Testis (tissue), 2 donors: Measurements from ENCODE around the gene ADNP2.

Experiments used
- POLR2A ChIP-seq: fragments of 450-650 bp; IDR thresholded peaks from one replicate; pipeline ENCODE4 v1.6.1; 2017; ENCODE audit warnings: antibody characterized with exemption, mild to moderate bottlenecking, moderate library complexity
- TF ChIP-seq, protein P1 (sequence below), 3 experiments: fragments of 450-650 bp in 2 of 3; fragments of 200-600 bp in 1 of 3; sonication (generic) in 1 of 3; IDR thresholded peaks; one replicate each; pipeline ENCODE4 v1.5.1; 2016 to 2019; ENCODE audit warnings: antibody characterized with exemption in 3 of 3, mild to moderate bottlenecking in 2 of 3, moderate library complexity in 1 of 3

DNA sequence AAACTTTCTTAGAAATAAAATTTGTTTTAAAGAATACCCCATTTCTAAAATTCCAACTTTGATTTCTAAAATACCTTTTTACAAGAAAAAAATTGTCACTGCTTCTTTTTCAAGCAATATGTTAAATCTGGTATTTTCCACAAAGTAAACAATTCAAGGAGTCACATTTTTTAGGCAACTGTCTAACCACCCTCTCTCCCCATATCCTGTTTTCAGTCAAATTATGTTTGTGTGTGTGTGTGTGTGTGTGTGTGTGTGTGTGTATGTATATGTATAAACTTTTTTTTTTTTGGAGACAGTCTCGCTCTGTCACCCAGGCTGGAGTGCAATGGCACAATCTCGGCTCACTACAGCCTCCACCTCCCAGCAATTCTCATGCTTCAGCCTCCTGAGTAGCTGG is 59.3 kb downstream of the ADNP2 start:
- TF ChIP-seq, protein P1, sequence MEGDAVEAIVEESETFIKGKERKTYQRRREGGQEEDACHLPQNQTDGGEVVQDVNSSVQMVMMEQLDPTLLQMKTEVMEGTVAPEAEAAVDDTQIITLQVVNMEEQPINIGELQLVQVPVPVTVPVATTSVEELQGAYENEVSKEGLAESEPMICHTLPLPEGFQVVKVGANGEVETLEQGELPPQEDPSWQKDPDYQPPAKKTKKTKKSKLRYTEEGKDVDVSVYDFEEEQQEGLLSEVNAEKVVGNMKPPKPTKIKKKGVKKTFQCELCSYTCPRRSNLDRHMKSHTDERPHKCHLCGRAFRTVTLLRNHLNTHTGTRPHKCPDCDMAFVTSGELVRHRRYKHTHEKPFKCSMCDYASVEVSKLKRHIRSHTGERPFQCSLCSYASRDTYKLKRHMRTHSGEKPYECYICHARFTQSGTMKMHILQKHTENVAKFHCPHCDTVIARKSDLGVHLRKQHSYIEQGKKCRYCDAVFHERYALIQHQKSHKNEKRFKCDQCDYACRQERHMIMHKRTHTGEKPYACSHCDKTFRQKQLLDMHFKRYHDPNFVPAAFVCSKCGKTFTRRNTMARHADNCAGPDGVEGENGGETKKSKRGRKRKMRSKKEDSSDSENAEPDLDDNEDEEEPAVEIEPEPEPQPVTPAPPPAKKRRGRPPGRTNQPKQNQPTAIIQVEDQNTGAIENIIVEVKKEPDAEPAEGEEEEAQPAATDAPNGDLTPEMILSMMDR (IDR thresholded peaks at IDR 0.05): no peak
- no peak for TF ChIP-seq POLR2A
